ENCODE data around the gene MED12. TPM values are rescaled to one million over a fixed set of nuclear protein-coding genes. Genes with fewer than 3 reads are reported as not detected.

Gene MED12
- total RNA-seq, 1 donor from 2014 or later, result 33.8 TPM

- FAIRE-seq (peak; percentile 20), DNase-seq (ENCODE audit: low read depth) (no peak)
- H3K9ac ChIP-seq (ENCODE audit: low read length), result no peak overlapping the region
- no peak overlapping the region for H2AFZ ChIP-seq (ENCODE audit: low read depth, low read length)
- H3K27ac ChIP-seq (ENCODE audit: low read depth, low read length), result no peak overlapping the region
- no peaks in the 10 kb centered on the region for H3K9me3 ChIP-seq (ENCODE audit: insufficient read depth, low read depth, low read length)
- Mint-ChIP-seq H3K27me3 (ENCODE audit: low read depth, unreplicated experiment) (no peaks in the 10 kb centered on the region), H3K4me1 (ENCODE audit: low read depth, unreplicated experiment) (peaks cover 2% of the 10 kb centered on the region), H3K9me3 (ENCODE audit: unreplicated experiment) (no peaks in the 10 kb centered on the region), H3K4me3 (ENCODE audit: unreplicated experiment) (no peak overlapping the region), H3K27ac (ENCODE audit: unreplicated experiment) (no peak overlapping the region), H3K36me3 (ENCODE audit: low read depth, unreplicated experiment) (no peaks in the 10 kb centered on the region)
- H4K20me1 ChIP-seq (ENCODE audit: insufficient read depth, low read length), result no peaks in the 10 kb centered on the region
- no peaks in the 10 kb centered on the region for H3K36me3 ChIP-seq (ENCODE audit: insufficient read depth, low read length)
- H3K4me3 ChIP-seq (ENCODE audit: insufficient read depth, low read depth, low read length), result no peak overlapping the region
- H3K79me2 ChIP-seq (ENCODE audit: insufficient read depth, low read length), result no peaks in the 10 kb centered on the region
- no peaks in the 10 kb centered on the region for H3K27me3 ChIP-seq (ENCODE audit: insufficient read depth, low read length)
- TF ChIP-seq CTCF (IDR thresholded peaks at IDR 0.05; ENCODE audit: insufficient read depth, low read depth, low read length), result no peak
- no peak for TF ChIP-seq EZH2 (IDR thresholded peaks at IDR 0.05; ENCODE audit: insufficient read depth, low read length)
- no peak overlapping the region for H3K4me2 ChIP-seq (ENCODE audit: low read length)
- H3K4me1 ChIP-seq (ENCODE audit: insufficient read depth, low read length), result no peaks in the 10 kb centered on the region
Observed at GRCh38 chrX:71167031-71167781, 48.8 kb downstream of the MED12 start.

GRCh38 chrX:71168134-71168533 lies 49.7 kb downstream of the MED12 start:
- FAIRE-seq, result no peak
- Mint-ChIP-seq H3K9me3 (ENCODE audit: unreplicated experiment) (no peaks in the 10 kb centered on the region), H3K27ac (ENCODE audit: unreplicated experiment) (no peak overlapping the region)

More at GRCh38 chrX:71168134-71168533, 49.7 kb downstream of the MED12 start:
- Histone ChIP-seq H3K9ac (ENCODE audit: low read length) (no peak overlapping the region), H3K4me1 (ENCODE audit: insufficient read depth, low read length) (no peaks in the 10 kb centered on the region), H3K36me3 (ENCODE audit: insufficient read depth, low read length) (no peaks in the 10 kb centered on the region), H3K4me2 (ENCODE audit: low read length) (no peak overlapping the region), H3K4me3 (ENCODE audit: insufficient read depth, low read depth, low read length) (no peak overlapping the region), H3K27ac (ENCODE audit: low read depth, low read length) (no peak overlapping the region), H3K9me3 (ENCODE audit: insufficient read depth, low read depth, low read length) (no peaks in the 10 kb centered on the region), H2AFZ (ENCODE audit: low read depth, low read length) (no peak overlapping the region), H3K79me2 (ENCODE audit: insufficient read depth, low read length) (no peaks in the 10 kb centered on the region), H3K27me3 (ENCODE audit: insufficient read depth, low read length) (no peaks in the 10 kb centered on the region), H4K20me1 (ENCODE audit: insufficient read depth, low read length) (no peaks in the 10 kb centered on the region)
- no peak overlapping the region for H3K4me3 Mint-ChIP-seq (ENCODE audit: unreplicated experiment)
- H3K4me1 Mint-ChIP-seq (ENCODE audit: low read depth, unreplicated experiment), result peaks cover 2% of the 10 kb centered on the region
- no peaks in the 10 kb centered on the region for H3K36me3 Mint-ChIP-seq (ENCODE audit: low read depth, unreplicated experiment)
- no peak for DNase-seq (ENCODE audit: low read depth)
- TF ChIP-seq CTCF (IDR thresholded peaks at IDR 0.05; ENCODE audit: insufficient read depth, low read depth, low read length) (no peak), EZH2 (IDR thresholded peaks at IDR 0.05; ENCODE audit: insufficient read depth, low read length) (no peak)
- no peaks in the 10 kb centered on the region for H3K27me3 Mint-ChIP-seq (ENCODE audit: low read depth, unreplicated experiment)

Data from astrocyte (in vitro differentiated cells and primary cell).